Ectodermal cell (in vitro differentiated cells): Measurements from ENCODE around the gene SND1.

Source experiments
- H3K27ac ChIP-seq: 2 replicates; pipeline ENCODE4 v1.7.0; 2013; ENCODE audit warnings: mild to moderate bottlenecking, low read depth, low read length; ENCODE audit not compliant: insufficient read depth, poor library complexity, severe bottlenecking
- H3K27me3 ChIP-seq: 2 replicates; pipeline ENCODE4 v1.7.0; 2013; ENCODE audit warnings: mild to moderate bottlenecking, low read length; ENCODE audit not compliant: insufficient read depth, control insufficient read depth, poor library complexity, severe bottlenecking
- H3K36me3 ChIP-seq: one replicate; pipeline ENCODE4 v1.7.0; 2013; ENCODE audit warnings: low read length; ENCODE audit not compliant: control insufficient read depth, insufficient read depth
- H3K4me1 ChIP-seq: one replicate; pipeline ENCODE4 v1.7.0; 2013; ENCODE audit warnings: low read length; ENCODE audit not compliant: control insufficient read depth, insufficient read depth
- H3K4me3 ChIP-seq: 2 replicates; pipeline ENCODE4 v1.7.0; 2013; ENCODE audit warnings: low read depth, low read length, control low read depth; ENCODE audit not compliant: insufficient read depth
- H3K9me3 ChIP-seq: 2 replicates; pipeline ENCODE4 v1.7.0; 2013; ENCODE audit warnings: mild to moderate bottlenecking, low read length, moderate library complexity; ENCODE audit not compliant: control insufficient read depth
- WGBS, 2 experiments: methylation state at CpG; one replicate each; pipeline ENCODE4 v1.1.7; 2013; ENCODE audit warnings: missing lambda C conversion rate in 2 of 2; 5-methylcytosine and 5-hydroxymethylcytosine counted together

SND1 gene

DNA sequence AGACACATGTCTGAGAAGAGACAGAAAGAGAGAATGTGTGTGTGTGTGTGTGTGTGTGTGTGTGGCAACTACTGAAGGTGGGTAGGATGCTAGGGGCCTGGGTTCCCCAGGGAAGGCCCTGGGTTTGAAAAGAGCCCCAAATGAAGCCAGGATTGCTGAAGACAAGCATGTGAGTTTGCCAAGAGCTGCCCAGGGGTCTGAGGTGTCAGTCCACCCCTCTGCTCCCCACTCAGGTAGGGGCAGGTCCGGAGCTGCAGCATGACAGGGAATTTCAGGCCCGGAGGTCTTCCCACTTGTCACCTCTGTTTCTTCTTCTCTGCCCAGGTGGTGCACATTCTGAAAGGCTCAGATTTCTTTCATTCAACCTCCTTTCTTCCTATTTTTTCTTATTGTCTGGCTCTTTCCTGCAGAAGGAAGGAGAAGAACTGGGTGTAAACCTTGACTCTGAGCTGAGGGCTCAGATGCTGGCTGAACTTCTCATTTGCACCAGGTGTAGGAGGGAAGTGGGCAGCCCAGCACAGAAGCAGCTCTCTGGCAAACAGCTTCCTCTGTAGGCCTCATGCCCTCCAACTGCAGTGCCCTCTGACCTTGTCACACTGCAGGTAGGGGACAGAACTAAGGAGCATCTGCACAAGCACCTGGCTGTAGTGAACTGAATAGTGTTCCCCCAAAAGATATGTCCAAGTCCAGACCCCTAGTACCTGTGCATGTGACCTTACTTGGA is 458.8 kb downstream of the SND1 start:
- Histone ChIP-seq H3K4me3 (no peak overlapping the region), H3K4me1 (peaks cover 3% of the 10 kb centered on the region), H3K27me3 (peaks cover 3% of the 10 kb centered on the region), H3K36me3 (no peaks in the 10 kb centered on the region), H3K9me3 (no peaks in the 10 kb centered on the region), H3K27ac (no peak overlapping the region)
- 91 to 93% methylated on average over 2 of the region's 2 CpGs for WGBS, 2 experiments

DNA sequence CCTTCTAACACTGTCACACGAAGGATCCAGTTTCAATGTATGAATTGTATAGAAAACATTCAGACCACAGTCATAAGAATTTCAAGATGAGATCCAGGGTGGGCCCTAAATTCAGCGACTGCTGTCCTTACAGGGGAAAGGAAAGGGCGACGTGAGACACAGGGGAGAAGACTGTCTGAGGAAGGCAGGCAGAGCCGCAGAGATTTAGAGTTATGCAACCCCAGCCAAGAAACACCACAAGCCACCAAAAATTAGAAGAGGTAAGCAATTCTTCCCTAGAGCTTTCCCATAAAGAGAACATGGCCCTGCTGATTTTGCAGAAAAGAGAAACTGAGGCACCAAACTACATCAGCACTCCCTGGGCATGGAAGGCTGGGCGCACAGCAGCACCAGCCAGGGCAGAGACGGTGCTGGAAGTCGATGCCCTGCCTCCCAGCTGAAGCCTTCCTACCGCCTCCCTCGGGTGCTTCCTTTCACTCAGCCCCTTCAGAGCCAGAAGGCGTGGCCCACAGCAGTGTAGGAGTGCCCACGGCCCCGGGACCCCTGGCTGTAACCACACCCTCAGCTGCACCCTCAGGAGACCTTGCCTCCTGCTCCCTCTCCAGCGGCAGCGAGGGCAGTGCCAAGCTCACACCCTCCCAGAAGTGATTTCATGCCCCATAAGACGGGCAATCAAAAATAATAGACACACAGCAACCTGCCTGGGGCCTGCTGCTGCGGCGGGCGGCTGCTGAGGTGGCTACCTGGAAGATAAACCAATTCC is 460.2 kb downstream of the SND1 start:
- Histone ChIP-seq H3K36me3 (no peaks in the 10 kb centered on the region), H3K9me3 (no peaks in the 10 kb centered on the region), H3K4me3 (no peak overlapping the region), H3K4me1 (peaks cover 3% of the 10 kb centered on the region), H3K27me3 (no peaks in the 10 kb centered on the region), H3K27ac (no peak overlapping the region)
- 87 to 90% methylated on average over 18 to 19 of the region's 19 CpGs for WGBS, 2 experiments

DNA sequence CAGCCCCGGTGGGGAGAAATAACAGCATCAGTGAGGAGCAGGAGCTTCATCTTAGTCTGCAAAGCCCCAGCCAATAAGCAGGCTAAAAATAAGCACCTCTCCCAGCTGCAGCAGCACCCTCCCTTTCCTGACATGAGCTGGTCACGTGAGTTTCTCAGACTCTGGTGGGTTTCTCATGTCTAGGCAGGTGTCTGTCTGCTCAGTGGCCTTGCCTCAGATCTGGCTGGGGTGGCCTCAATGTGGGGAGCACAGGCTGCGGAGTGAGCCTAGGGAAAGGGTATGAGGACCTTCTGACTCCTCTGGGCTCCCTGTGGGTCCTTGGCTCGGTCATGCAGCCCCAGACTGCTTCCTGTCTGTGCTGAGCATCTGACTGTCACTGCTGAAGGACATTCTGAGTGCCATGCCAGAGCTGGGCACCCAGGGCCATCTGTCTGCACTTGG is 460.8 kb downstream of the SND1 start:
- Histone ChIP-seq H3K27me3 (no peaks in the 10 kb centered on the region), H3K4me1 (peaks cover 3% of the 10 kb centered on the region), H3K27ac (no peak overlapping the region), H3K4me3 (no peak overlapping the region), H3K36me3 (no peaks in the 10 kb centered on the region), H3K9me3 (no peaks in the 10 kb centered on the region)
- 77 to 85% methylated on average over 4 of the region's 4 CpGs for WGBS, 2 experiments

DNA sequence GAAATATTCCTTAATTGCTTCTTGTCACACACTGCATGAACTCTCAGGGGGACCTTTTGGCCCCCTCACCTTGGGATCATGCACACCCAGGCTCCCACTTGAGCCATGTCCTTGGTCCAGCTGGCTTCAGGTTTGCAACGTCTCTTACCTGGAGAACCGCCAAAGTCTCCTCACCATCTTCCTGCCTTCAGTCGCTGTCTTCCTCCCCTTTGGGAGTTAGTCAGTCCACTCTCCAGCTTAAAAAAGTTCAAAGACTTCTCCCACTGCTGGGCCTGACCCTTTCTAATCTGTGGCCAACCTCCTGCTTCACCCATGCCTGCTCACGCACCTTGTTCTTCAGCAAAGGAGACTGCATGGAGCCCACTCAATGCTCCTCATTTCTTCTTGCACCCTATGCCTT is 461.8 kb downstream of the SND1 start:
- no peaks in the 10 kb centered on the region for H3K9me3 ChIP-seq
- H3K36me3 ChIP-seq, result no peaks in the 10 kb centered on the region
- 89 to 93% methylated on average over 4 of the region's 4 CpGs for WGBS, 2 experiments
- no peak overlapping the region for H3K4me3 ChIP-seq
- no peaks in the 10 kb centered on the region for H3K27me3 ChIP-seq
- peaks cover 3% of the 10 kb centered on the region for H3K4me1 ChIP-seq
- H3K27ac ChIP-seq, result no peak overlapping the region

DNA sequence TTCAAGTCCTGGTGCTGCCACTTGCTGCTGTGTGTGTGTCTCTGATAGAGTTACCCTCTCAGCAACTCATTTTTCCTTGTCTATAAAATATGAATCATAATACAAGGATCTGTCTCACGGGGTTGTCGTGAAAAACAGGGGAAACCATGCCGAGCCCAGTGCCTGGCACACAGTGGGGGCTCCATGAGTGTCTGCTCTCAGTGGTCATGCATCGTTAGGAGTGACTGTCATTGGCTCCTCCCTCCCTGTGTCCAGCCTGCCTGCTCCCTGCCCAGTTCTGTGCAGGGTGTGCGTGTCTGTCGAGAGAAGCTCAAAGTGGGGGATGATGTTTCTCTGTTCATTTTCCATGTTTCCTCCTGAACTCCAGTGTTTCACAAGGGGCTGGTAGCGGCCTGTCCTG is 462.8 kb downstream of the SND1 start:
- Histone ChIP-seq H3K27me3 (no peaks in the 10 kb centered on the region), H3K4me3 (no peak overlapping the region), H3K36me3 (no peaks in the 10 kb centered on the region), H3K4me1 (peaks cover 3% of the 10 kb centered on the region), H3K9me3 (no peaks in the 10 kb centered on the region), H3K27ac (no peak overlapping the region)
- 91% methylated on average over 7 of the region's 7 CpGs for WGBS, 2 experiments

DNA sequence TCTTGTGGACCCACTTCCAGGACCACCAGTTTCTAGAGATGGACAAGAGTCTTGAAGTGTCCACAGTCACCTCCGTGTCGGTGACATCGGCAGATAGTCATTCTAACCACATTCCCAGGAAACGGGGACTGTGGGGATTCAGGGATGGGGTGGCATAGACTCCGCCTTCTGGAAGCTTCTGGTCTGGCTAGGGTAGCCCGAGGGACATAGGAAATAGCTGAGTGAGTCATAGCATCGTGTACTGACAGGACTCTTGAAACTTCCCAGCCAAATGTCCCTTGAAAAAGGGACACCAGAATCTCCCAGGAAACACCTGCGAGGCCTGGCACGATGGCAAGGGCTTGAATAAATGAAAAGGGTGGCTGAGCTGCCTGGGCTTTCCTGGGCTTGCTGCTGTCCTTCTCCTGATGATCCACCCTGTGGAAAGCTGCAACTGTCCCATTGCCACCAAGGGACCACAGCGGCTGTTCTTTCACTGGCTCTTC is 463.4 kb downstream of the SND1 start:
- Histone ChIP-seq H3K27ac (no peak overlapping the region), H3K36me3 (no peaks in the 10 kb centered on the region), H3K27me3 (no peaks in the 10 kb centered on the region), H3K9me3 (no peaks in the 10 kb centered on the region), H3K4me3 (no peak overlapping the region), H3K4me1 (peaks cover 3% of the 10 kb centered on the region)
- 86 to 89% methylated on average over 10 of the region's 10 CpGs for WGBS, 2 experiments

DNA sequence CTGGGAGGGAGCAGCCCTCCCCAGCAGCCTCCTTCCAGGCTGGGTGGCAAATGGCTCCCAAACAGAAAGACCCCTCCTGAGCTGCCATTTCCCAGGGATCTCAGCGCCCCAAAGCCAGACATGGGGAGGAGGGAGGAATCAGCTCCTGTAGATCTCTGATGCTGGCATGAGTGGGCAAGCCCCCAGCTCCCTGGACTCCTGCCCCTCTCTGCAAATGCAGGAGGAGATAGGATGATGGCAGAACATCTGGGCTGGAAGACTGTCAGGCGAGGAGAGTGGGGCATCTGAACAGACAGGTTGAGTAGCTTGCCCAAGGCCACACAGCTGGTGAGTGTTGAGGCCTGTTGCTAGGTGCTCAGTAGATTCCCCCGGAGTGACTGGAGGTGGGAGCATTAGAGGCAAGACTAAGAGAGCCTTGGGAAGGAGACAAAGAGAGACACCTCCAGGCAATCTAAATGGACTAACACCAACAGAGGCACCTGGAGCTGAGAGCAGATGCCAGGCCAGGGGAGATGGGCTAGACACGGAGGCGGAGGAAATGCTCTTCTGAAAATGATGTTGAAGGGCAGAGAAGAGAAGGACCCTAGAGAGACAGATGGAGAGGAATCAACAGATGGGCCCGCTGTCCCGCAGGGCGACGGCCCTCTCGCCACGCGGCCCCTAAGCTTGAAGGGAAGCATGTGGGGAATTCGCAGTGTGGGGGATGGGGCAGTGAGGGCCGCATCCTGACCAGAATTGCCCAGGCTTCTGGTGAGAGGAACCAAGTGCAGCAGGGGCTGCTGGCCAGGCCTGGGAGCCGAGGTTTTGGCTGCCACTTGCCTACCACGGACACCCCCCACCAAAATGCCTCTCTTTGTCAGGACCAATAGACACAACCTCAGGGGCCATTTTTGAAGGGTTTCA is 464.1 kb downstream of the SND1 start:
- H3K27me3 ChIP-seq, result no peaks in the 10 kb centered on the region
- no peak overlapping the region for H3K27ac ChIP-seq
- peaks cover 3% of the 10 kb centered on the region for H3K4me1 ChIP-seq
- H3K9me3 ChIP-seq, result no peaks in the 10 kb centered on the region
- H3K36me3 ChIP-seq, result no peaks in the 10 kb centered on the region
- H3K4me3 ChIP-seq, result no peak overlapping the region
- WGBS, 2 experiments, result 83% methylated on average over 16 of the region's 16 CpGs

DNA sequence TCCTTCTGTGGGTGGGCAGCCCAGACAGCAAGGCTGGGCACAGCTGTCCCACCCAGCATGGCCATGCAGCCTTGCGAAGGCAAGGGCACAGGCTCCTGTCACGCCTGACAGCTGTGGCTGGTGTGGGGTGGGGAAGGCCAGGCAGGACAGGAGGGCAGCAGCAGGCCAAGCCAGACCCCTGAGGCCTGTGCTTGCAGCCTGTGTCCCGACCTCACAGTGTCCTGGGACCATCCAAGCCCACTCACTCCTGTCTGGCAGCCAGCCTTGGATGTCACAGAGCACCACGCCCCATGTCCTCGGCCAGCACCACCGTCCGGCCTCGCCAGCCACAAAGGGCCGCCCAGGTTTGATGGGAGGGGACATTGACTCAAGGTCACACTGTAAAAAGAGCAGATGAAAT is 464.7 kb downstream of the SND1 start:
- no peak overlapping the region for H3K4me3 ChIP-seq
- H3K4me1 ChIP-seq, result peaks cover 3% of the 10 kb centered on the region
- no peak overlapping the region for H3K27ac ChIP-seq
- H3K9me3 ChIP-seq, result no peaks in the 10 kb centered on the region
- H3K36me3 ChIP-seq, result no peaks in the 10 kb centered on the region
- WGBS, 2 experiments, result 93 to 95% methylated on average over 9 of the region's 9 CpGs
- H3K27me3 ChIP-seq, result no peaks in the 10 kb centered on the region

DNA sequence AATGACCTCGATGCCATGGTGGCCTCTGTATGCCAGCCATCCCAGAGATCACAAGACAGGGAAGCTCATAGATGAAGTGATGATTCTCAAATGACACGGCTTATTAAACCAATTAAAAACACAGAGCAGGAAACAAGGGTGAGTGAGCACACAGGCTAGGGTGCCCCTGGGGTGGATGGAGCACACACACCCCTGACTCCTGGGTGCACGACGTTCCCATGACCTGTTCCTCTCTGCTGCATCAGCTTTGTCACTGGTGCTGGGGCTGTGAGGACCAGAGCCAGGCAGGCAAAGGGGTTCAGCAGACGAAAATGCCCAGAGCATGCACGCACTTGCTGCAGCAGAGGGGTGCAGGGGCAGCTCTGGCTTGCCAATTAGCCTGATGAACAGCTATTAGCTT is 465.7 kb downstream of the SND1 start:
- H3K4me1 ChIP-seq, result peaks cover 6% of the 10 kb centered on the region
- no peaks in the 10 kb centered on the region for H3K27me3 ChIP-seq
- no peaks in the 10 kb centered on the region for H3K36me3 ChIP-seq
- no peaks in the 10 kb centered on the region for H3K9me3 ChIP-seq
- H3K27ac ChIP-seq, result no peak overlapping the region
- 92 to 95% methylated on average over 6 of the region's 6 CpGs for WGBS, 2 experiments
- H3K4me3 ChIP-seq, result no peak overlapping the region

DNA sequence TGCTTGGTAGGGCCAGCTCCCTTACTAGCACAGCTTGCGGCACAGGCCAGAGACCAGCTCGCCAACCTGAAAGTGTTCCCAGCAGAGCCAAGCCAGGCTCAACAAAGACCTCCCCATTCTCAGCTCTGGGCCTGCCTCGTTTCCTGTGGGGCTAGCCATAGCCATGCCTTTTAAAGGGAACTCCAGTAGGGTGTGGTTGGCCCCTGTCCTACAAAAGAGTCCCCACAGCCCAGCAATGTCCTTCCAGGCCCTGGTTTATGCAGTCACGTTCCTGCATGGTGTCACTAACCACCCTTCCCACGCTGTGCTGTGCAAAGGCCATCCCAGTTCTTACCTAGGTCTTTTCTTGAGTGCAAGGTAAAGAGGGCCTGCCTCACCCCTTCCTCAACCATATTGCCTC is 467.0 kb downstream of the SND1 start:
- WGBS, 2 experiments, result 84 to 87% methylated on average over 5 of the region's 5 CpGs
- H3K4me1 ChIP-seq, result peaks cover 19% of the 10 kb centered on the region
- no peaks in the 10 kb centered on the region for H3K9me3 ChIP-seq
- no peaks in the 10 kb centered on the region for H3K36me3 ChIP-seq
- H3K4me3 ChIP-seq, result no peak overlapping the region
- H3K27ac ChIP-seq, result no peak overlapping the region
- no peaks in the 10 kb centered on the region for H3K27me3 ChIP-seq
